ENCODE data around the gene PARP11. TPM values are rescaled to one million over a fixed set of nuclear protein-coding genes. Genes with fewer than 3 reads are reported as not detected.
A peak's percentile ranks its signal among the peaks of the same experiment; 100 is the strongest.

Gene PARP11
- total and polyA plus RNA-seq, 2 experiments from 2014 or later, result 3.1 to 9.4 TPM

GRCh38 chr12:3891201-3891600, 18.0 kb upstream of the PARP11 start:
- Histone ChIP-seq H3K9me2 (replicated peaks; ENCODE audit: insufficient read depth) (no peaks in the 10 kb centered on the region), H3K36me3 (replicated peaks; ENCODE audit: insufficient read depth, low read depth) (no peaks in the 10 kb centered on the region), H2AFZ (no peak overlapping the region), H3K27ac (no peak overlapping the region), H4K20me1 (ENCODE audit: insufficient read depth, poor library complexity, severe bottlenecking) (no peaks in the 10 kb centered on the region), H3K4me3 (no peak overlapping the region), H3K9me3 (ENCODE audit: low read depth) (no peaks in the 10 kb centered on the region), H3K4me1 (ENCODE audit: insufficient read depth) (peaks cover under 1% of the 10 kb centered on the region), H3K4me2 (no peak overlapping the region), H3K79me2 (no peaks in the 10 kb centered on the region), H3K27me3 (no peaks in the 10 kb centered on the region)
- DNase-seq (ENCODE audit: low spot score), result no peak
- no peak for TF ChIP-seq EZH2 (IDR thresholded peaks at IDR 0.05; ENCODE audit: borderline replicate concordance)
- no peak for TF ChIP-seq EZH2phosphoT487 (IDR thresholded peaks at IDR 0.05; ENCODE audit: low read depth, severe bottlenecking, unreplicated experiment)
- TF ChIP-seq, protein P1, sequence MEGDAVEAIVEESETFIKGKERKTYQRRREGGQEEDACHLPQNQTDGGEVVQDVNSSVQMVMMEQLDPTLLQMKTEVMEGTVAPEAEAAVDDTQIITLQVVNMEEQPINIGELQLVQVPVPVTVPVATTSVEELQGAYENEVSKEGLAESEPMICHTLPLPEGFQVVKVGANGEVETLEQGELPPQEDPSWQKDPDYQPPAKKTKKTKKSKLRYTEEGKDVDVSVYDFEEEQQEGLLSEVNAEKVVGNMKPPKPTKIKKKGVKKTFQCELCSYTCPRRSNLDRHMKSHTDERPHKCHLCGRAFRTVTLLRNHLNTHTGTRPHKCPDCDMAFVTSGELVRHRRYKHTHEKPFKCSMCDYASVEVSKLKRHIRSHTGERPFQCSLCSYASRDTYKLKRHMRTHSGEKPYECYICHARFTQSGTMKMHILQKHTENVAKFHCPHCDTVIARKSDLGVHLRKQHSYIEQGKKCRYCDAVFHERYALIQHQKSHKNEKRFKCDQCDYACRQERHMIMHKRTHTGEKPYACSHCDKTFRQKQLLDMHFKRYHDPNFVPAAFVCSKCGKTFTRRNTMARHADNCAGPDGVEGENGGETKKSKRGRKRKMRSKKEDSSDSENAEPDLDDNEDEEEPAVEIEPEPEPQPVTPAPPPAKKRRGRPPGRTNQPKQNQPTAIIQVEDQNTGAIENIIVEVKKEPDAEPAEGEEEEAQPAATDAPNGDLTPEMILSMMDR (IDR thresholded peaks at IDR 0.05; ENCODE audit: poor library complexity), result no peak
- WGBS (ENCODE audit: low lambda C conversion rate, missing lambda C conversion rate), result 75% methylated on average over 10 of the region's 10 CpGs

- DNase-seq (ENCODE audit: low spot score), result no peak
- no peak overlapping the region for H3K4me2 ChIP-seq
- 90% methylated on average over 7 of the region's 7 CpGs for WGBS (ENCODE audit: low lambda C conversion rate, missing lambda C conversion rate)
- H3K79me2 ChIP-seq, result no peaks in the 10 kb centered on the region
- H3K27ac ChIP-seq, result no peak overlapping the region
- H2AFZ ChIP-seq, result no peak overlapping the region
- no peak for TF ChIP-seq EZH2 (IDR thresholded peaks at IDR 0.05; ENCODE audit: borderline replicate concordance)
- TF ChIP-seq, protein P1 (IDR thresholded peaks at IDR 0.05; ENCODE audit: poor library complexity), result no peak
- no peak for TF ChIP-seq EZH2phosphoT487 (IDR thresholded peaks at IDR 0.05; ENCODE audit: low read depth, severe bottlenecking, unreplicated experiment)
- no peak overlapping the region for H3K4me3 ChIP-seq
- no peaks in the 10 kb centered on the region for H3K36me3 ChIP-seq (replicated peaks; ENCODE audit: insufficient read depth, low read depth)
- no peaks in the 10 kb centered on the region for H3K9me2 ChIP-seq (replicated peaks; ENCODE audit: insufficient read depth)
- no peaks in the 10 kb centered on the region for H3K9me3 ChIP-seq (ENCODE audit: low read depth)
- H3K4me1 ChIP-seq (ENCODE audit: insufficient read depth), result no peaks in the 10 kb centered on the region
- H3K27me3 ChIP-seq, result no peaks in the 10 kb centered on the region
- no peaks in the 10 kb centered on the region for H4K20me1 ChIP-seq (ENCODE audit: insufficient read depth, poor library complexity, severe bottlenecking)
Measured at GRCh38 chr12:3888659-3889058, 15.5 kb upstream of the PARP11 start.

DNA sequence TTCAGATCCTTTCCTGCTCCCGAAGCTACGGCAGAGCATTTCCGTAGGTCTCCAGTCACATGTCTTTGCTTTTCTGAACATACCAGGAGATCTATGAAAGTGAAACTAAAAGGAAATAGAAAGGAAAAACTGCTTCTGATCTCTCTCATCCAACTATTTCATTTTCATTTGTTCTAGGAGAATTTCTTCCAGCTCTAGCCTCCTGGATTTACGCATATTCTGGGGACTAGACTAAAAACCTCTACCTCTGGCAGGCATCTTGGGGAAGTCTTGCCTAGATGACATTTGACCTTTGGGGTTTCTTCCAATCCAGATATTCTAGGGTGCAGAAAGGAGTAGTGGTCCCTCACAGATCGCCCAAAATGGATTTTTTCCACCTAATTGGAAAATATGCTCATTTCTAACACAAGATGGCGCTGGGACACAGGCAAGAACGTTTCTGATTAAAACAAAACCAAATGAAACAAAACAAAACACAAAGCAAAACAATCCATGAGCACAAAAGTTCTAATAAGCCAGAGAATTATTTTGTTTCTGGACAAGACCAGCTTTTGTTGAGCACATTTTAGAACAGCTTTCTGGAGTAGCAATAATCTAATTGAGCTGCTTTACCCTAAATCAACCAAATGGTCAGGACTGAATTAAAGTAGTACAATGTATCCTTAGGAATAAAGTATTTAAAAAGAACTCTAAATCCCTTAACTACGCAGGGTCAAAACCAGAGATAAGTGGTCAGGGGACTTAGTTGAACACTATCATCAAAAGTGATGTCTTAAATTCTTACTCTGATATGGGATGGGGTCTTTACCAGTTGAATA, 12.3 kb upstream of the PARP11 start:
- no peak for TF ChIP-seq EZH2phosphoT487 (IDR thresholded peaks at IDR 0.05; ENCODE audit: low read depth, severe bottlenecking, unreplicated experiment)
- TF ChIP-seq, protein P1 (IDR thresholded peaks at IDR 0.05; ENCODE audit: poor library complexity), result peak; percentile 87
- no peak for TF ChIP-seq EZH2 (IDR thresholded peaks at IDR 0.05; ENCODE audit: borderline replicate concordance)
- Histone ChIP-seq H3K36me3 (replicated peaks; ENCODE audit: insufficient read depth, low read depth) (no peaks in the 10 kb centered on the region), H3K9me2 (replicated peaks; ENCODE audit: insufficient read depth) (no peaks in the 10 kb centered on the region), H3K4me1 (ENCODE audit: insufficient read depth) (no peaks in the 10 kb centered on the region), H3K4me3 (no peak overlapping the region), H3K79me2 (no peaks in the 10 kb centered on the region), H2AFZ (peak overlapping the region; percentile 53), H3K9me3 (ENCODE audit: low read depth) (no peaks in the 10 kb centered on the region), H3K27ac (no peak overlapping the region), H4K20me1 (ENCODE audit: insufficient read depth, poor library complexity, severe bottlenecking) (no peaks in the 10 kb centered on the region), H3K27me3 (peaks cover 6% of the 10 kb centered on the region), H3K4me2 (peak overlapping the region; percentile 30)
- DNase-seq (ENCODE audit: low spot score), result peak; percentile 63
- 50% methylated on average over 8 of the region's 8 CpGs for WGBS (ENCODE audit: low lambda C conversion rate, missing lambda C conversion rate)

Measured in hepatocyte (in vitro differentiated cells).